Myocyte (in vitro differentiated cells): ENCODE results near the gene PHACTR2. TPM values are rescaled to one million over a fixed set of nuclear protein-coding genes. Genes with fewer than 3 reads are reported as not detected.

Experiments used
- DNase-seq: peaks from one replicate; pipeline ENCODE4 v3.0.0-alpha.2; 2012; ENCODE audit warnings: low read depth
- total RNA-seq: library from RNA; depleted of rRNA; stranded (reverse); fragments of >200 nt; gene quantifications from 2 replicates; pipeline ENCODE4 v1.2.3, GENCODE V29; 2014

Gene PHACTR2
- total RNA-seq, 1 donor from 2014 or later, result 51.2 TPM

DNA sequence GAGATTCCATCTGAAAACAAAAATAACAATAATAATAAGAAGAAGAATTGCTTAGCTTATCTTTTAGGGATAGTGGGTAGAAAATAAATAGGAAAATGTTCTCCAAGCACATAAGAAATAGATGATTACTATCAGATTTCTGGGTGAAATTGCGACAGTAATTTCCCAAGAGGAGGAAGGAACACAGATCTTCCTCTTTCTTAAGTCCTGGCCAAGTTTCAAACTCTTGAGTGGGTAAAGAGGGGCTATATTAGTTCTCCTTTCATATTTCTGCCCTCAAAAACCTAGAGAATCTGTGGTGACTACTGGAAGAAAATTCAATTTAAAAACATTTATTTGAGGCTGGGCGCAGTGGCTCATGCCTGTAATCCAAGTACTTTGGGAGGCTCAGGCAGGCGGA is 63.7 kb downstream of the PHACTR2 start:
- DNase-seq, result no peak

DNA sequence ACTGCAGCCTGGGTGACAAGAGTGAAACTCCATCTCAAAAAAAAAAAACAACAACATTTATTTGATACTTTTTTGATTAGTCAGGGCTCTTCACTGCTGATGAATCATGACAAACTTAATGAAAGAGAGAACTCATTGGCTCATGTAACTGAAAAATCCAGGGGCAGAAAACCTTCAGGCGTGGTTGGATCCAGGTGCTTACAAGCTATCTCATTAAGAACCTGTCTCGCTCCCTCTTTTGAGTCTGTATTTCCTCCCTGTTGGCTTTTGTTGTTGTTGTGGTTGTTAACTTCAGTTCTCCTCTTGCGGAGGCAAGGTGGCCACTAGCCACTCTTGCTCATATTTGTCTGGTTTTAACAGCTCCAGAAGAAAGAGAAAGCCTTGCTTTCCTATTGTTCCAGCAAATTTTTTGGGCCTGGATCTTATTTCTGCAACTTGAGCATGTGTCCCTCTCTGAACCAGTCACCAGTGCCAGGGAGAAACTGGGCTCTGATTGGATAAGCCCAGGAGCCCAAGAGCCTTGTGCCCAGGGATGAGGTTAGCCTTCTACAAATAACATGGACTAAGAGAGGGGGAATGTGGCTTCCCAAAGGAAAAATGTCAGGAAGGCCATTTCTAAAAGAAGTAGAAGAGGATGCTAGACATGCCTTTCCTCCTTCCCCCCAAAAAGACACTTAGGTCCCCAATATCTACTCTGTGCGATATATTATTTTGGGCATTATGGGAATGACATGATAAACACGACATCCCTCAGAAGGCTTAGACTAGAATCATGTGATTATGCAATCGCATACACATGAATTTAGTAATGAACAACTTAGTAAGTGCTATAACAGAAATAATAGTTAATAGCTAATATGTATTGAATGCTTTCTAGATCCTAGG is 64.5 kb downstream of the PHACTR2 start:
- DNase-seq, result peak; percentile 27

DNA sequence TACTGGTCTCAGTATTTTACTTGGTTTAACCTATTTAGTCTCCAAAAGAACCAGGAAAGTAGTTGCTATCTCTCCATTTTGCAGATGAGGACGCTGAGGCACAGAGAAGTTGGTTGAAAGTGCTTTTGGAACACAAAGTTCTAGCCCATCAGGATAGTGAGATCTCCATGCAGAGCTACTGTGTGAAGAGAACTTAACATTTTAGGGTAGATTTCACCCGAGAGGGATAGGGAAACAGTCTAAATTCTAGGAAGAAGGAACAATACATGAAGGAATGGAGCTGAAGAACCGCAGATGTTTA is 65.1 kb downstream of the PHACTR2 start:
- no peak for DNase-seq

DNA sequence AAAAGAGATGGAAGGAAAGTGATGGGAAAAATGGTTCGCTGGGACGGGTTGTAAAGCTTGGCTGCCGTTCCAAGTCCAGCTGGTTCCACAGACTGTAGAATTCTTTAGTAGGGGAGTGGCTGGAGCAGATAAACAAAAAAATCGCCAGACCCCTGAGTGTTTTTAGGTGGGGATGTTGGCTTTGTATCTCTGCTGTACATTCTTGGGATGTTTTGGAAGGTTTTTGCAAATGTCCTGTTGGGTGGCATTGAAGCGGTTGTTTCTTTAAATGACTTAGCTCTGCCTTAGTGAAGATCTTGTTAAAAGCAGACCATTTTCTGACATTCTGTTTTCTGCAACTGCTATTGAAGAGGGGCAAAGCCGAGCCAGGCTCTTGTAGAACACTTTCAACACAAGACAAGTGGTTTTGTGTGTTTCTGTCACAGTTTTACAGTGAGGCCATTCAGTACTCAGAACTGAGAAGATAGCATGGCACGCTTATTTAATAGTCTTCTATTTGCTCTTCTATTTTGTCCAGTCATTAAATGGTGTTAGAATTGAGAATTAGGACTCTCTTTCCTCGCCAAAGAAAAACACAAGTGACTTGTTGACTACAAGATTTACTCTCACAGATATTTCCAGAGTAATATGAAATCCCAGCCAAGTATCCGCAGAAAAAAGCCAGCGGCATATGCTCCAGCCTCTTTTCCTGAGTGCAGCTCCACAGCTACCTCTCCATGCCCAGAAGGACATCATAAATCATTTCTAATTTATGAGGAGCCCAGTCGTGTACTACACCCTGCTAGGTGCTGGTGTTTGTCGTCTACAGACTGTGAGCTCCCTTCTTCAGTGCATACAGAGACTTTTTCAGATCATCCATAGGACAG is 65.8 kb downstream of the PHACTR2 start:
- DNase-seq, result no peak

DNA sequence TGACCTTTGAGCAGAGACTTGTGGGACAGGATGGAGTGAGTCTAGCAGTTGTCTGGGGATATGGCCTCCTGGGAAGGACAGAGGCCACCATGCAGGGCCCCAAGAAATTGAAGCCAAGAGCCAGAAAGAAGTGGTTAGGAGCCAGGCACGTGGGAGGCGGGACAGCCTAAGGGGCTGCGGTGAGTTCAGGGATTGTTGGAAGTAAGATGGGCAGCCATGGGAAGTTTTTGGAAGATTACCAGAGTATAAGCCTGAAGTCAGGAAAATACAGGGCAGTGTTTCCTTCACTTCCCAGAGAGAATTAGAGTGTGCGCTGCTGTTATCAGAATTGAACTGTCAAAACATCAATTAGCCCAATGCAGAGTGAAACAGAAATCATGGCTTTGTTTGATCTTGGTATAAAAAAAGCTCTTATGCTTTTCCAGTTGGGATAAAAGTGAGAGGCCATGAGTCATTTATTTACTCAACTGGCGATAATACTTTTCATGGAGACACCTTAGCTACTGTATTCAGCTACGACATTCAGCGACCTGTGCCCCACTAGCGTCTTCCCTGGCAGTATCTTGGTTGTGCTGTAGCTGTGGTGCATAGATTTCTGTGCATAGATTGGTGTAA is 66.9 kb downstream of the PHACTR2 start:
- DNase-seq, result no peak

DNA sequence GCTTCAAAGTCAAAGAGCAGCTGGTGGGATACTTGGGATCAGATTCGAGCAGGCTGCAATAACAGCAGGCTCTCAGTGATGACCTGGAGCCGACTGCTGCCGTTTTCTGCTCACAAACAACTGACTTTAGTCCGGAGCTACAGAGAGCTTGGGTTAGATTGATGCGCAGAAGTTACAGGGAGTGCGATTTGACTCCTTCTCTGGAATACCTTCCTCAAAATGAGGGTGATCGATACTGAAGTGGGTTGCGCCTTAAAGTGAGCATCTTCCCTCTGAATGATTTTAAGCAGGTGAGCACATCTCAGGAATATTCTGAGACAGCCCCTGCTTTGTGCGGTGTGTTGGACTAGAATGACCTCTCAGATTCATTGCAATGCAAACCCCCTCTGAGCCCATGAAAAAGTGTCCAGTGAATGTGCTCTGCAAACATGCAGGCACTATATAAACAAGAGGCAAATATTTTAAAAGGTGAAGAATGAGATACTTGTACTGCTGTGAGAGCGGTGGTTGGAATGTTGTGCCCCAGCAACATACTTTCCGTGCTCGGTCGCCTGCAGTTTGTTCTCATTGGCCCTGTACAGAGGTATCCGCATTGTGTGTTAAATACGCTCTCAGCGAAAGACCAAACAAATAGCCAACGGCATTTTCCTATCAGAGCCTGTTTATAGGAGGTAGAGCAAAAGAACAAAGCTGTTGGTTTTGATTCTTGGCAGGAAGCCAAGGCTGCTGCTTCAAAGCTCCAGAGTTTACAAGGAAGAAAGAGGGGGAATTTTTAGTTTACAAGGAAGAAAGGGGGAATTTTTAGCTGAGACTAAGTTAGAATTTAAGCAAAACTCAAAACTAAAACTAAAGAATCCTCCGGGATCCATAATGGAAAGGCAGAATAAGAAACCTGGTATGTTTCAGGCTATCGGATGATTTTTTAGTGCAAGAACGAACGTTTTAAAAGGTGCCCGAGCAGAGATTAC is 67.7 kb downstream of the PHACTR2 start:
- peak; percentile 36 for DNase-seq

DNA sequence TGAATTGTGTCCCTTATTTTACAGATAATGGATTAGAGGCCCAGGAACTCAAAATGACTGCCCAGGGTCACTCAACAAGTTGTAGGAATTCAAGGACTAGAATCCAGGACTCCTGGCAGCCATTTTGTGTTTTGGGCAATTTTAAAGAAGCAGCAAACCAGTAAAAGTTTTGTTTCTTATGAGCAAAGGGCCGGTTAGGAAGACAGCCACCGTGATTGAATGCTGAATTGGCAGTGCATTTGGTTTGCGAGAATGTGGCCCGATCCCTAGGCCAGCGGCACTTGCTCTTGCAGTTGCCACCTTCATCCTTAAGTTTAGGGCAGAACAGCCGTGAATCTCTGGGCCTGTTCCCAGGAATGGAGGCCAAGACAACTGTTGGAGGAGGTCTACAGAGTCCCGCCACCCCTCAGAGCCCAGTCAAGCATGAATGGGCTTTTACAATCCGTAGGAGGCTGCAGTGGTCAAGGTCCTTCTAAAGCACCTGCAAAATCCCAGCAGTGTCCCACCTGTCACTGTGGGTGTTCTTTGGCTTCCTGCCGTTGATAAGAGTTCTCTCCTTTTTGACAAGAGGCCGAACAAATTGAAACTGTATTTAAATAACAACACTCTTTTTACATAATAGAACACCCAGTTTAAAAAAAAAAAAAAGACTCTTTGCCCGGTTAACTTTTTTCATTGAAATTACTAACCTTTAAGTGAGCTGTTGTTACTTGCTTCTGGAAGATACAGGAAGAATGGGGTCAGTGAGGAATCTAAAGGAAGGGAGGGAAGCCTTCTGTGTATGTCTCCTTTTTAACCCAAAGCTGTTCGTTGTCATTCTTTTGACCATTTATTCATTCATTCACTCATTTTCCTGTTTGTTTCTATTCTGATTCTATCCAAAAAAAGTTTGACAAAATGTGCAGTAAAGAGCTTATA is 68.7 kb downstream of the PHACTR2 start:
- DNase-seq, result no peak

DNA sequence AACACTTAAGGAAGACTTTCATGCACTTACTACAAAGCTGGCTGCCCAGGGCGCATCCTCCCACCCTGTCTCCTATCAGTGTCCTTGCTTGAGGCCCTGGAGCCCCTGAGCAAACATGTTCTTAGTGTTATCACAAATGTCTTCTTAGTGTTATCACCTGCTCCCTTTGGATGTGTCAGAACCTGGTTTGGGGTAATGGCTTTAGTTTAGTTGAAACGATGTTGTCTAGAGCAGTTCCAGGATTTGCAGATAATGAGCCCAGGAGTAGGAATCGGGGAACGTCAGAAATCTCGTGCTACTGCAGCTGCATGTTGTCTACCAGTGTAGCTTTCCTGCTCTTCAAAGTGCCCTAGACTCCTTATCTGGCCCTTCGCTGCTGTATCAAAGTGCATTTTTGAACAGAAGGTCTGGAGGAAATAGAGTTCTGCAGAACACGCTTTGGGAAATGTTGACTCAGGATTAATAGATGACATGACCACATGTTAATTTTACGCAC is 69.6 kb downstream of the PHACTR2 start:
- DNase-seq, result no peak

DNA sequence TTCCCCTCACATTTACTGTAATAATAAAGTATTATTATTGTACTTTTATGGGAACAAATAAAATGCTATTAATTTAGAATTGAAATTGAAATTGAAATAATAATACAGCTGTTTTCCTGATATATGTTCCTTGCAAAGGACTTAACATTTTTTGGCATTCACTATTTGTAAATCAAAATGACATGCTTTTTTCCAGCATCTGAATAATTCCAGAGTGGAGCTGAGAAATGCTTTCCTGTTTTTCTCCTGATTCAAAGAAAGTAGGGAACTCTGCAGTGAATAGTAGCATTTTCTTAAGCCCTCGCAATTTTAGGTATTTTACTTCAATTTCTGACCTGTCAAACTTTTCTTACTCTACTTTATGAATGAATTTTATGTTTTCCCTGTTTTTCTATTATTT is 72.1 kb downstream of the PHACTR2 start:
- no peak for DNase-seq

DNA sequence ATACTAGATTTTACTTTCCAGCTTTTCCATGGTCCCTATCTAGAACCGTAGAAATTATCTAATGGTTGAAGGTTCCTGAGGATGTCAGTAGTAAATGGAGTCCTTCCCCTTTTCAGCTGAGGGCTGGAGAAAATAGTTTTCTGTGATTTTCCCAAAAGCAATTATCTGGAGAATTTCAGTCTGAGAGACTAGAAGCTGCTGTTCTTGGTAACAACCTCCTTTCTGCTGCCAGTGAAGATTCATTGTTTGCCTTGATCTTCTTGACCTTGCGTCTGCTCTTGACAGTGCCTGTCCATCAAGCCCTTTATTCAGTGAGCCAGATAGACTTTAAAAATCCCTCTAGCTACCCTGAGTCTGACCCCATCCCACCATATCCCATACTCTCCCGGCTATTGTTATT is 73.1 kb downstream of the PHACTR2 start:
- no peak for DNase-seq

DNA sequence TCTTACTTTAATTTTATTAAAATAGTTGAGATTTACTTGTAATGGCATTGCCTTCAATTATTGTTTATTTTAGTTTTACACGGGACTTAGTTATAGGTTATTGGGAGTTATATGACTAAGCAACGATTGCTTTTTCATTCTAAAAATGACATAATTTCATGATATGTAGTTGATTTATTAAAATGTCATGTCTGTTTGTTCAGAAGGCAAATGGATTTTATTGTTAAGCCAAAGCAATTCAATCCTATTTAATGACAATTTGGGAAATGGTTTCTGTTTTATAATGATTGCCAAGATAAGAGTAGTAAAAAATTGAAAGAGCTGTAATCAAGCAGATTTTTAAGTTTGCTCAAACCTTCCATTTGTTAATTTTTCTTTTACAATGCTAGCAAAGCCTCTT is 74.7 kb downstream of the PHACTR2 start:
- DNase-seq, result no peak

DNA sequence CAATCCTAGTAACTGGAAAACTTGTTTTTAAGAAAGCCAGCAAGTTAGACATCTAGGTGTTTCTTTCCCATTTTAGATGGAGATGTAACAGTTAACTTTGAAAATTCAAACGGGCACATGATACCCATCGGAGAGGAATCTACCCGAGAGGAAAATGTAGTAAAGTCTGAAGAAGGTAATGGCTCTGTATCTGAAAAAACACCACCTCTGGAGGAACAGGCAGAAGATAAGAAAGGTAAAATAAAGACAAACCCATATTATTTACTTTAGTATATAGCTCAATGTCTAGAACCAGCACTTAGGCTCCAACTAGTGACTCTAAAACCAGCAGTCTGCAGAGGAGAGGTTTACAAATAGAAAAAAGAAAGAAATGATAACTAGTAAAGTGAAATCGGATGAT is 75.9 kb downstream of the PHACTR2 start:
- DNase-seq, result no peak

DNA sequence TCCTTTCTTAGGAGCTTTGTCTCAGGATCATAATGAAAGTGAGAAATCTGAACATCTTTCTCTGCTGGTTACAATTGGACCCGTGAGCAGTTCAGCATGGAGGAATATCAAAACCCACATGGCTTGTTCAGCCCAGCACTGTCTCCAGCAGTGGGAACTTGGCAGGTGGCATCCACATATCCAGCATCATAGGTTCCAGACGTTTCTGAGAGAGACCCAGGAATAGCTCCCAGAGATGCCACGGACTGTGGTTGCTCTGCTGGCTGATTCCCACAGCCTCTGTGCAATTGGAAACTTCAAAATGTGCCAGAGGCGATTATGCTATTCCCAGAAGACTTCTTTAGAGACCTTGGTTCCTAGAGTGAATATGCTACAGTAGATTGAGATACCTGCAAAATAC is 76.4 kb downstream of the PHACTR2 start:
- peak; percentile 91 for DNase-seq

DNA sequence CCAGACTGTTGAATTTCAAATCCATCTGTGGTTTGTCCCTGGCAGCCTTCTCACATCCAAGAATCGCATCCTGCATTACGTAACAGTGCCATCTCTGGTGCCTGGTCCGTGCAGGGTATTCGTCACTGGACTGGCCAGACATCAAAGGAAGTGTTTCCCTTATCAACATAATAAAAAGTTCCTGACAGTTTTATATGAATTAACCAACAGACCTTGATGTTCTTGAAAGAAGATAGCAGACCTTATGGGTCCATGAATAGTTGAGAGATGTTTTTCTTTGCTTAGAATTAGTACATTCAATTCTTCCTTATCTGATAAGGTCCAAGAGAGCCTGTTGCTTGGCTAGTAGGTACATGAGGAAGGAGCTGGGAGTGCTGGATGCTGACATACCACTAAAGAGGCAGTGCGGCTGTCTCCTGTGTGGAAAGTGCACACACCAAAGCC is 77.6 kb downstream of the PHACTR2 start:
- DNase-seq, result no peak

DNA sequence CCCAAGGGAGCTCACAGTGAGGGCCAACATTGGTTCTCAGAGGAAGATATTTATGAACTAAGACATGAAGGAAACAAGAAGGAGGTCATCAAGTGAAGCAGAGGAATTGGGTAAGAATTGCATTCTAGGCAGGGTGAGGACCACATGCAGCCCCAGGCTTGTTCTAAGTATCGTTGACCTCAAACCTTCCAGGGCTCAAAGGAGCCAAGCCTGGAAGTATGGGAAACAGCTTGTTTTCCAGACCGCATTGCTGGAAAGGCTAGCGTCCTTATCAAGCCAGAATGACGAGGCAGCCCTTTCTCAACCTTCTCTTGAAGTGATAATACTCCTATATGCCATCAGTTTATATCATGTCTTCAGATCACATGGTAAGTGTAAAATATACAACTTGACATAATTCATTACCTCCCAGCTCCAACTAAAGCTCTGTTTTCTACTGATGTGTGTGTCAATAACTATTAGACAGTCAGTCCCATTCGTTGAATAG is 79.6 kb downstream of the PHACTR2 start:
- no peak for DNase-seq

DNA sequence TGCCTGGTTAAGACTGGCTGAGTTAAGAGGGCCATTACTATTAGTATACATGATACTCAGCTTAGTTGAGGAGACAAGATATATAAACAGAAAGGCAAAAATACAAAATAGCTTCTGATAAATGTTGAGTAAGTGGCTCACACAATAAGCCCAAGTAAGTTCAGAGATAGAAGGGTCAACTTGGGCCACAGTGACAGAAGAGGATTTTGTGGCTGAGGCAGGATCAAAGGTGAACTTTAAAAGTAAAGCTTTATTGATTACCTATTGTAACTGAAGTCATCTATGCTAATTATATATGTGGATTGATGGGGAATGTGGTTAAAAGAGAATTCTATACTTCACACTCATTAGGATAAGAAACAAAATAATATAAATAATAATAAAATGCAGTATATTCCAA is 80.8 kb downstream of the PHACTR2 start:
- no peak for DNase-seq

DNA sequence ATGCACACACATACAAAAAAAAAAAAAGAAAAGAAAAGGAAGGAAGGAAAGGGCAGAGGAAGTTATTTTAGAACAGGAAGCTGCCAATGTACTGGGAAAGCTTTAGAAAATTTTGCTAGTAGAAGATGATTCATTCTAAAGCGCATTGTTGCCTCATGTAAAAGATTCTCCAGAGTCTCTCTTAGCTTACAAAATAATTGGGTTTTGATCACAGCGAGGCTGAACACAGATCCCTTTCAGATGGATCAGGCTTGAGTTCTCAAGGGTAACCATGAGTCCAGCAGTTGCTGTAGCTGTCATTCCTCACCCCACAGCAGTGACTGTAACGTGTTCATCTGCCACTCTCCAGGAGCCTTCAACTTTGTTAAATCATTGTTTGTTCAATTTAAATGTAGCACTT is 81.9 kb downstream of the PHACTR2 start:
- DNase-seq, result peak; percentile 27

DNA sequence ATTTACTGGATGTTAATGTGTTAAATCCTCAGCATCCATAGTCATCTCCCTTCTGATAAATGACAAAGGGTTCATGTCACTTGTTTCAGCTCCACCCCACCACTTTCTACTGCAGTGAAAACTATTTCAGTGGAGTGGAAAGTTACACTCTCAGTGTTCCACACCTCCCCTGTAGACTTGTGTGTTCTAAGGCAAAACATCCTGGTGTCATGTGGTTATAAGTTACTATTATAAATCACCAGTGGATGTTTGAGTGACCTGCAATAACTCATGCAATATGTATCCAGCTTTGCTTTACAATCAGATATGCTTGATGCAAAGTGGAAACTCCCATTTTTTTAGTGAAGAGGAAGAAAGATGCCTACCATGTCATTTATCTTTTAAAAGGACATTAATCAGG is 83.3 kb downstream of the PHACTR2 start:
- DNase-seq, result no peak

DNA sequence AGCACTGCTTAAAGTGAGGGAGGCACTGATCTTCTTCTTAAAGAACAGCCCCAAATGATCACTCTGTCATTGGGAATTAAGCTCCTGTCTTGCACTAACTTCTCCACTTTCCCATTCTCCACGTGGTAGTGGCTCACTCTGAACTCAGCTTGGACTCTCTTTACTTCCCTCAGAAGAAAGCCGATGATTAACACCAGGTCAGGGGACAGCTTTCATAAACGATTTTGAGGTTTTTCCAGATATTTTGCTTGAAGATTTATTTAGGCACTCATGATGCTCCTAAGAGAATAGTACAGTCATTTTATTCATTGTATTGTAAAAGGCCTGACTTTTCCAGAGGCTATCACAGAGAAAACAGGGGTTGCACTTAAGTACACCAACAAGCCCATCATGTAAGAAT is 84.4 kb downstream of the PHACTR2 start:
- no peak for DNase-seq
